Measurements from ENCODE around the gene SH3PXD2A. TPM values are rescaled to one million over a fixed set of nuclear protein-coding genes. Genes with fewer than 3 reads are reported as not detected.

SH3PXD2A gene
- total RNA-seq, 1 donor from 2014 or later, result 38.6 TPM

DNA sequence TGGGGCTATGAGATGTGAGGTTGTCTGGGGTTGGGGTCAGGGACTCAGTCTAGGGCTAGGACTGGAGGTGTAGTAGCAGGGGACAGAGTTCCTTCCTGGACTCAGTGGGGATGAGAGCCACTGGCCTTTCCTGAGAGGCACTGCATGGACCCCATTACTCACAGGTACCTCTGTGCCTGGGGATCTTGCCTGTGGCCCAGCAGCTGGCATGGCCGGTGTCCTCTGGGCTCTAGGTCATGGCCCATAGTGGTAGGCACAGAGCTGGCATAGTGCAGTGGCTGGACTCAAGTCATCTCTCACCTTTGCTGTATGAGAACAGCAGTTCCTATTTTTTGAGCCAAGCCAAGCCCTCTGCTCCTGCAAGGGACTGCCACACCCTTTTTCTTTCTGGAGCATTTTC, 310.0 kb downstream of the SH3PXD2A start:
- Mint-ChIP-seq H3K27me3 (no peaks in the 10 kb centered on the region), H3K36me3 (no peaks in the 10 kb centered on the region), H3K27ac (peak overlapping the region; percentile 21), H3K9me3 (no peaks in the 10 kb centered on the region), H3K4me3 (no peak overlapping the region), H3K4me1 (ENCODE audit: unreplicated experiment) (peaks cover 29% of the 10 kb centered on the region)
- no peak for DNase-seq (ENCODE audit: extremely low spot score, unreplicated experiment)
- TF ChIP-seq, protein P1, sequence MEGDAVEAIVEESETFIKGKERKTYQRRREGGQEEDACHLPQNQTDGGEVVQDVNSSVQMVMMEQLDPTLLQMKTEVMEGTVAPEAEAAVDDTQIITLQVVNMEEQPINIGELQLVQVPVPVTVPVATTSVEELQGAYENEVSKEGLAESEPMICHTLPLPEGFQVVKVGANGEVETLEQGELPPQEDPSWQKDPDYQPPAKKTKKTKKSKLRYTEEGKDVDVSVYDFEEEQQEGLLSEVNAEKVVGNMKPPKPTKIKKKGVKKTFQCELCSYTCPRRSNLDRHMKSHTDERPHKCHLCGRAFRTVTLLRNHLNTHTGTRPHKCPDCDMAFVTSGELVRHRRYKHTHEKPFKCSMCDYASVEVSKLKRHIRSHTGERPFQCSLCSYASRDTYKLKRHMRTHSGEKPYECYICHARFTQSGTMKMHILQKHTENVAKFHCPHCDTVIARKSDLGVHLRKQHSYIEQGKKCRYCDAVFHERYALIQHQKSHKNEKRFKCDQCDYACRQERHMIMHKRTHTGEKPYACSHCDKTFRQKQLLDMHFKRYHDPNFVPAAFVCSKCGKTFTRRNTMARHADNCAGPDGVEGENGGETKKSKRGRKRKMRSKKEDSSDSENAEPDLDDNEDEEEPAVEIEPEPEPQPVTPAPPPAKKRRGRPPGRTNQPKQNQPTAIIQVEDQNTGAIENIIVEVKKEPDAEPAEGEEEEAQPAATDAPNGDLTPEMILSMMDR (conservative IDR thresholded peaks at IDR 0.05), result no peak

DNA sequence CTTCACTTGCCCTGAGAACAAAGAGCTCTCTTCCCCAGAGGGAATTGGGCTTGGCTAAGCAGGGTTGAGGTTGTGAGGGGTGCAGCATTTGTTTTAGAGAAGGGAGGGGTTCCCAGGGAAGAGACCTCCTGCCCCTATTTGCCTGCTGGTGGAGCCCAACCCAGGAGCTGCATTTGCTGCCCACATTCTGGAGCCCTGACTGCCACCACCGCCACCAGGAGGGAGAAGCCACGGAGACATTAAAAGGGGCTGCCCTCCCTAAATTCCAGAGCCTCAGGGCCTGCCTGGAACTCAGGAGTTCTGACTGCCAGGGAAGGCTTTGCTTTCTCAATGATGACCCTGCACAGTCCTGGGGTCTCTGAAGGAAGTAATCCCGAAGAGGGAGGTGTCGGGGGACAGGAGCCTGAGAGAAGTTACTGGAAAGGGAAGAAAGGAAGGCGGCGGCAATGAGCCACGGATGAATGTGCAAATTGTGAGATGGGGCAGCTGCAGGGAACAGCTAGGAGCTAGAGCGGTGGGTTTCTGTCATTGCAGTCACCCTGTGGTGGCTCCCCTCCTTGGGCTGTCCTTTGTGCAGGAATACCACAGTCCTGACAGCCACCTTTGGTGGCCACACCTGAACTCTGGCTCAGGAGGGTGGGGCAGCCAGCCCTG, 310.6 kb downstream of the SH3PXD2A start:
- TF ChIP-seq, protein P1 (conservative IDR thresholded peaks at IDR 0.05), result no peak
- H3K9me3 Mint-ChIP-seq, result no peaks in the 10 kb centered on the region
- no peaks in the 10 kb centered on the region for H3K27me3 Mint-ChIP-seq
- no peak for DNase-seq (ENCODE audit: extremely low spot score, unreplicated experiment)
- peak overlapping the region; percentile 21 for H3K27ac Mint-ChIP-seq
- peaks cover 29% of the 10 kb centered on the region for H3K4me1 Mint-ChIP-seq (ENCODE audit: unreplicated experiment)
- H3K4me3 Mint-ChIP-seq, result no peak overlapping the region
- no peaks in the 10 kb centered on the region for H3K36me3 Mint-ChIP-seq

Other genes starting within 250 kb of the SH3PXD2A start
- gene STN1, start 62.6 kb upstream of the SH3PXD2A start, total RNA-seq (ENCODE audit: low replicate concordance), result 33.0 and 75.1 TPM in 2 replicates
- 61.6 and 134 TPM in 2 replicates for gene SLK, start 111.6 kb upstream of the SH3PXD2A start, total RNA-seq (ENCODE audit: low replicate concordance)
- gene COL17A1, start 230.3 kb upstream of the SH3PXD2A start, total RNA-seq (ENCODE audit: low replicate concordance), result 14.5 and 94.1 TPM in 2 replicates

All from type B pancreatic cell (in vitro differentiated cells).